Gastroesophageal sphincter (tissue), 3 donors: ENCODE results near the gene ZC3H12D.
"Not testable (repeated sequence)": the region's sequence is repeated elsewhere in the genome, so short reads cannot be mapped to it uniquely, and the experiment has no call there.

Experiments used
- CTCF ChIP-seq, 4 experiments: fragments of 200-600 bp in 2 of 4; fragments of 450-650 bp in 2 of 4; sonication (generic) in 1 of 4; IDR thresholded peaks; one replicate each; pipeline ENCODE4 v1.5.1; 2017 to 2019; ENCODE audit warnings: antibody characterized with exemption in 4 of 4, mild to moderate bottlenecking in 2 of 4, moderate library complexity in 2 of 4
- POLR2A ChIP-seq, 2 donors: fragments of 450-650 bp; IDR thresholded peaks; one replicate each; pipeline ENCODE4 v1.6.1; 2017; ENCODE audit warnings: antibody characterized with exemption in 2 of 2, mild to moderate bottlenecking in 2 of 2, moderate library complexity in 1 of 2
- POLR2AphosphoS5 ChIP-seq: sonication (generic); formaldehyde crosslinking; IDR thresholded peaks from one replicate; pipeline ENCODE4 v1.6.1; 2017; ENCODE audit warnings: antibody characterized with exemption

GRCh38 chr6:149460249-149460648 lies 24.6 kb downstream of the ZC3H12D start:
- not testable (repeated sequence) for TF ChIP-seq POLR2AphosphoS5; POLR2A (IDR thresholded peaks at IDR 0.05); CTCF (IDR thresholded peaks at IDR 0.05)
